ENCODE data around the gene RBM3. TPM values are rescaled to one million over a fixed set of nuclear protein-coding genes. Genes with fewer than 3 reads are reported as not detected.

Gene RBM3
- total RNA-seq, 4 donors from 2014 or later, result 255 to 303 (median 293) TPM

DNA sequence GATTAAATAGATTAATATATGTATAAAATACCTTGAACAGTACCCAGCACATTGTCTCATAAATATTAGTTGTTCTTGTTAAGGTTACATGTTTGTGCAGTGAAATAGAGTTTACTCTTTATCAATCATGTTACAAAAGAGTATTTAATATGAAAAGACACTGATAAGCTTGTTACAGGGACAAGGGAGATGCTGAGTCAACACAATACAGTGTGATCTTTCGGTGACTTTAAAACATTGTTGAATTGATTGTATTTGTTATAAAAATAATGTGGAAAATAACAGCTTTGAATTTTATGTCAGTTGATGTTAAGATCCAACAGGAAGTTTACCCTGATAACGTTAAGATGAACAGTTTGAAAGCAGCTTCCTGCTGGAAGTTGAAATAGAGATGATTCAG, 21.6 kb downstream of the RBM3 start:
- TF ChIP-seq, protein P1, sequence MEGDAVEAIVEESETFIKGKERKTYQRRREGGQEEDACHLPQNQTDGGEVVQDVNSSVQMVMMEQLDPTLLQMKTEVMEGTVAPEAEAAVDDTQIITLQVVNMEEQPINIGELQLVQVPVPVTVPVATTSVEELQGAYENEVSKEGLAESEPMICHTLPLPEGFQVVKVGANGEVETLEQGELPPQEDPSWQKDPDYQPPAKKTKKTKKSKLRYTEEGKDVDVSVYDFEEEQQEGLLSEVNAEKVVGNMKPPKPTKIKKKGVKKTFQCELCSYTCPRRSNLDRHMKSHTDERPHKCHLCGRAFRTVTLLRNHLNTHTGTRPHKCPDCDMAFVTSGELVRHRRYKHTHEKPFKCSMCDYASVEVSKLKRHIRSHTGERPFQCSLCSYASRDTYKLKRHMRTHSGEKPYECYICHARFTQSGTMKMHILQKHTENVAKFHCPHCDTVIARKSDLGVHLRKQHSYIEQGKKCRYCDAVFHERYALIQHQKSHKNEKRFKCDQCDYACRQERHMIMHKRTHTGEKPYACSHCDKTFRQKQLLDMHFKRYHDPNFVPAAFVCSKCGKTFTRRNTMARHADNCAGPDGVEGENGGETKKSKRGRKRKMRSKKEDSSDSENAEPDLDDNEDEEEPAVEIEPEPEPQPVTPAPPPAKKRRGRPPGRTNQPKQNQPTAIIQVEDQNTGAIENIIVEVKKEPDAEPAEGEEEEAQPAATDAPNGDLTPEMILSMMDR (IDR thresholded peaks at IDR 0.05; ENCODE audit: low read depth), result no peak

GRCh38 chrX:48597353-48598264, 23.3 kb downstream of the RBM3 start, which contains the start of gene WDR13:
TSS of gene WDR13 (plus strand) at chrX:48597492. CDS start at chrX:48597997, 505 bp downstream.
- TF ChIP-seq, protein P1 (IDR thresholded peaks at IDR 0.05; ENCODE audit: low read depth), result no peak

GRCh38 chrX:48598614-48599013, 24.3 kb downstream of the RBM3 start:
- TF ChIP-seq, protein P1 (IDR thresholded peaks at IDR 0.05; ENCODE audit: low read depth), result no peak

- TF ChIP-seq, protein P1 (IDR thresholded peaks at IDR 0.05; ENCODE audit: low read depth), result no peak
Observed at GRCh38 chrX:48599341-48599740, 25.1 kb downstream of the RBM3 start.

DNA sequence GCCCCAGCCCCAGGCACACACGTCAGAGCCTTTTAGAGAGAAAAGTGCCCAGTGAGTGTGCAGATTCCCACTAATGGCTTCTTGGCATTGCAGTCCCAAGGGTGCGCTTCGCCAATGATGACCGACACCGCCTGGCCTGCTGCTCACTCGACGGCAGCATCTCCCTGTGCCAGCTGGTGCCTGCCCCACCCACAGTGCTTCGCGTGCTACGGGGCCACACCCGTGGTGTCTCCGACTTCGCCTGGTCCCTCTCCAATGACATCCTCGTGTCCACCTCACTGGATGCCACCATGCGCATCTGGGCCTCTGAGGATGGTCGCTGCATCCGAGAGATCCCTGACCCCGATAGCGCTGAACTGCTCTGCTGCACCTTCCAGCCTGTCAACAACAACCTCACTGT, 25.9 kb downstream of the RBM3 start:
- TF ChIP-seq, protein P1 (IDR thresholded peaks at IDR 0.05; ENCODE audit: low read depth), result no peak

DNA sequence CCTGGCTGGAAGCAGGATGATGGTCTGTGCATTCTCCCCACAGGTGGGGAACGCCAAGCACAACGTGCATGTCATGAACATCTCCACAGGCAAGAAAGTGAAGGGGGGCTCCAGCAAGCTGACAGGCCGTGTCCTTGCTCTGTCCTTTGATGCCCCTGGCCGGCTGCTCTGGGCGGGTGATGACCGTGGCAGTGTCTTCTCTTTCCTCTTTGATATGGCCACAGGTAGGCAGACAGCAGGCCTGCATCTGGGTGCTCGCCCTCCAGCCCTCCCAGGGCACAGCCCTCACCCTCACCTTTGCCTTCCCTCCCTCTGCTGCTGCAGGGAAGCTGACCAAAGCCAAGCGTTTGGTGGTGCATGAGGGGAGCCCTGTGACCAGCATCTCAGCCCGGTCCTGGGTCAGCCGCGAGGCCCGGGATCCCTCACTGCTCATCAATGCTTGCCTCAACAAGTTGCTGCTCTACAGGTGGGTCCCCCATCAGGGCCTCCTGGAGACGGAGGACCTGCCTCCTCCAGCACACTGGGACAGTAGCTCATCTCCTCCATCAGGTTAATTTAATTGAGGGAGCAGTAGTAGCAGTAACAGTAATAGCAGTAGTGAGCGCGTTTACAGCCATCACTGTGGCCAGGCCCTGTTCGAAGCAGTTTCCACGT, 27.6 kb downstream of the RBM3 start:
- TF ChIP-seq, protein P1 (IDR thresholded peaks at IDR 0.05; ENCODE audit: low read depth), result no peak

DNA sequence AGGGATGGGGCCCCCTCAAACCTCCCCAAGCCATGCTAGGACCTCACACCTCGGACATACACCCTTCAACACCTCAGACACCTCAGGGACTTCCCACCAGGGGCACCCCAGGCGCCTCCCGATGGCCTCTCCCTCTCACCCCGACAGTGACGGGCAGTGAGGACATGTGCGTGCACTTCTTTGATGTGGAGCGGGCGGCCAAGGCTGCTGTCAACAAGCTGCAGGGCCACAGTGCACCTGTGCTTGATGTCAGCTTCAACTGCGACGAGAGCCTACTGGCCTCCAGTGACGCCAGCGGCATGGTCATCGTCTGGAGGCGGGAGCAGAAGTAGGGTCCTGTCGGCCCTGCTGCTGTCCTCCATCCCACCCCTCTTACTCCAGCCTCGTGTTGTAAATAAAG, 30.4 kb downstream of the RBM3 start:
- TF ChIP-seq, protein P1 (IDR thresholded peaks at IDR 0.05; ENCODE audit: low read depth), result no peak
